SIG-M5 treated with dmso at 0.1 percent for 504 hours (cell line): ENCODE measurements around the gene KDM1A.

Experiments used
- DNase-seq: peaks from one replicate; lab custom pipeline; 2025; ENCODE audit not compliant: unreplicated experiment; lab: John Stamatoyannopoulos, UW

KDM1A gene

GRCh38 chr1:23103001-23103889, 84.0 kb downstream of the KDM1A start:
- DNase-seq = peak; percentile 25

- DNase-seq = no peak
These were observed 89.8 kb downstream of the KDM1A start for GRCh38 chr1:23108918-23109533.

GRCh38 chr1:23110391-23110790, 91.1 kb downstream of the KDM1A start:
- DNase-seq = no peak

- no peak for DNase-seq
These were observed 92.6 kb downstream of the KDM1A start for GRCh38 chr1:23111600-23112535.

GRCh38 chr1:23114424-23115079, 95.3 kb downstream of the KDM1A start:
- DNase-seq = no peak

GRCh38 chr1:23116216-23116836, 97.1 kb downstream of the KDM1A start:
- no peak for DNase-seq

- no peak for DNase-seq
These were observed 97.8 kb downstream of the KDM1A start for GRCh38 chr1:23116921-23117699.

GRCh38 chr1:23118407-23118806, 99.1 kb downstream of the KDM1A start:
- DNase-seq = no peak

- DNase-seq = no peak
These were observed 99.9 kb downstream of the KDM1A start for GRCh38 chr1:23118957-23119792.

GRCh38 chr1:23120383-23120782, 101.1 kb downstream of the KDM1A start:
- no peak for DNase-seq

- no peak for DNase-seq
These were observed 102.9 kb downstream of the KDM1A start for GRCh38 chr1:23122023-23122748.

GRCh38 chr1:23122796-23123195, 103.5 kb downstream of the KDM1A start:
- DNase-seq = no peak

- no peak for DNase-seq
These were observed 104.3 kb downstream of the KDM1A start for GRCh38 chr1:23123528-23123927.

- DNase-seq = no peak
These were observed 105.2 kb downstream of the KDM1A start for GRCh38 chr1:23124259-23125026.

- DNase-seq = no peak
These were observed 106.2 kb downstream of the KDM1A start for GRCh38 chr1:23125489-23125888.

GRCh38 chr1:23126200-23126599, 106.9 kb downstream of the KDM1A start:
- no peak for DNase-seq

- DNase-seq = no peak
These were observed 107.5 kb downstream of the KDM1A start for GRCh38 chr1:23126801-23127200.
